GM10248 (cell line): ENCODE results near the gene EYA3.

ENCODE experiments used
- CTCF ChIA-PET: fragments of 300-600 bp; sonication (Branson Sonifier 250); formaldehyde crosslinking; extraction: SDS; loops from one replicate; lab custom pipeline; 2021; ENCODE audit warnings: antibody characterized with exemption; lab: Yijun Ruan, JAX
- POLR2A ChIA-PET: fragments of 350-650 bp; sonication (Branson Sonifier 250); formaldehyde crosslinking; extraction: SDS; loops from one replicate; lab custom pipeline; 2020; ENCODE audit warnings: antibody characterized with exemption; lab: Yijun Ruan, JAX
- DNase-seq: peaks from one replicate; pipeline ENCODE4 v3.0.0; 2012; ENCODE audit errors: extremely low spot score
- CTCF ChIP-seq: IDR thresholded peaks from 2 replicates; pipeline ENCODE4 v1.5.1; 2012; ENCODE audit warnings: mild to moderate bottlenecking, low read depth; ENCODE audit errors: extremely low read depth, missing control alignments, control extremely low read depth

The EYA3 gene

GRCh38 chr1:28132171-28133167, 44.1 kb upstream of the EYA3 start:
- POLR2A ChIA-PET, result no interaction called here
- CTCF ChIA-PET, result interaction anchor here (0.8 to 1.6 kb wide), 3 partner anchors 10 to 24 kb away, joined by 3 read pairs; no protein-coding TSS in a partner anchor
- DNase-seq, result no peak
- no peak for TF ChIP-seq CTCF

- POLR2A ChIA-PET, result no interaction called here
- CTCF ChIA-PET, result interaction anchor here (2.0 kb wide), 1 partner anchor 43 kb away, joined by 5 read pairs; the partner anchor contains the start of gene EYA3
- no peak for TF ChIP-seq CTCF
- DNase-seq, result no peak
Observed at GRCh38 chr1:28130901-28131300, 42.5 kb upstream of the EYA3 start.

GRCh38 chr1:28129150-28129549, 40.7 kb upstream of the EYA3 start:
- ChIA-PET CTCF (interaction anchor here (1.8 to 2.4 kb wide), 3 partner anchors 17 to 41 kb away, joined by 4 to 5 read pairs (median 5); partner anchors contain the start of gene EYA3), POLR2A (no interaction called here)
- DNase-seq, result no peak
- TF ChIP-seq CTCF, result no peak

GRCh38 chr1:28127617-28128257, 39.3 kb upstream of the EYA3 start:
- peak; percentile 54 for DNase-seq
- CTCF ChIA-PET, result interaction anchor here (2.4 kb wide), 1 partner anchor 15 kb away, joined by 5 read pairs; no protein-coding TSS in a partner anchor
- TF ChIP-seq CTCF, result no peak
- POLR2A ChIA-PET, result no interaction called here

- ChIA-PET CTCF (interaction anchor here (1.1 to 1.9 kb wide), 2 partner anchors 14 to 35 kb away, joined by 3 to 5 read pairs; no protein-coding TSS in a partner anchor), POLR2A (no interaction called here)
- no peak for TF ChIP-seq CTCF
- DNase-seq, result no peak
Observed at GRCh38 chr1:28126783-28127490, 38.5 kb upstream of the EYA3 start.
